GM19438 (cell line): ENCODE results near the gene VAV2.

Experiments used
- ATAC-seq: cut with Tn5 transposase; IDR thresholded peaks from one replicate; pipeline ENCODE4 v1.9.1; 2021; ENCODE audit warnings: low read depth; ENCODE audit not compliant: unreplicated experiment

The VAV2 gene

GRCh38 chr9:134028076-134028475, 36.0 kb upstream of the VAV2 start:
- no peak for ATAC-seq

DNA sequence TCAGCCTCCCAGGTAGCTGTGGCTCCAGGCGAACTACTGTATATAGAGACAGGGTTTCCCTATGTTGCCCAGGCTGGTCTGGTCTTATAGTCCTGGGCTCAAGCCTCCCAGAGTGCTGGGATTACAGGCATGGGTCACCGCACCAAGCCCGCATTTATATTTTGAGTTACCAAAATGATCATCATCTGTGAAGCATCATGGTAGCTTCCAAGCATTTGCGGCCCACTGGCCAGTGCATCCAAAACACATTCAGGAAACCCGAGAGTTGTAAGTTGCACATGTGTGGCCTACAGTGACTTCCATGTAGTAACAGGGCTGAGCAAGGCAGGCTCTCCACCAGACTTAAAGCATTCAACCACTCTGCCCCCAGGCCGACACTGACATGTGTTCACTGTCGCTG, 35.4 kb upstream of the VAV2 start:
- no peak for ATAC-seq

DNA sequence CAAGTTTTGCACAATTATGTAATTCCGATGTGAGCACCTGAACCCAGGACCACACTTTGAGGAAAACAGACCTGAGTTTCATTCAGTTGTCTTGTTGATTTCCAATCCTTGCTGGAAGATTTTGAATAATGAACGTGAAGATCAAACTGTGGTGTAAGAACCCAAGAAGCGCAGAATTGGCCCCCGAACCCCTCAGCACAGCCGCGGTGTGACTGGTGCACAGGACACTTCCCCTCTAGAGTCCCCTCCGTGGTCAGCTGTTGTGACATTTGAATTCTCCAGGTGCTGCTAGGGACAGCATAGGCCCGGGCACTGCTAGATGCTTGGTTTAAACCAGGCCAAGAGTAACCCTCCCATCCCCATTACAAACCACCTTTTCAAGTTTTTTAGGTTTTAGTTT, 34.9 kb upstream of the VAV2 start:
- ATAC-seq, result no peak

GRCh38 chr9:134026581-134026980, 34.5 kb upstream of the VAV2 start:
- no peak for ATAC-seq

- peak; percentile 56 for ATAC-seq
Observed at GRCh38 chr9:134025606-134026541, 33.8 kb upstream of the VAV2 start.

DNA sequence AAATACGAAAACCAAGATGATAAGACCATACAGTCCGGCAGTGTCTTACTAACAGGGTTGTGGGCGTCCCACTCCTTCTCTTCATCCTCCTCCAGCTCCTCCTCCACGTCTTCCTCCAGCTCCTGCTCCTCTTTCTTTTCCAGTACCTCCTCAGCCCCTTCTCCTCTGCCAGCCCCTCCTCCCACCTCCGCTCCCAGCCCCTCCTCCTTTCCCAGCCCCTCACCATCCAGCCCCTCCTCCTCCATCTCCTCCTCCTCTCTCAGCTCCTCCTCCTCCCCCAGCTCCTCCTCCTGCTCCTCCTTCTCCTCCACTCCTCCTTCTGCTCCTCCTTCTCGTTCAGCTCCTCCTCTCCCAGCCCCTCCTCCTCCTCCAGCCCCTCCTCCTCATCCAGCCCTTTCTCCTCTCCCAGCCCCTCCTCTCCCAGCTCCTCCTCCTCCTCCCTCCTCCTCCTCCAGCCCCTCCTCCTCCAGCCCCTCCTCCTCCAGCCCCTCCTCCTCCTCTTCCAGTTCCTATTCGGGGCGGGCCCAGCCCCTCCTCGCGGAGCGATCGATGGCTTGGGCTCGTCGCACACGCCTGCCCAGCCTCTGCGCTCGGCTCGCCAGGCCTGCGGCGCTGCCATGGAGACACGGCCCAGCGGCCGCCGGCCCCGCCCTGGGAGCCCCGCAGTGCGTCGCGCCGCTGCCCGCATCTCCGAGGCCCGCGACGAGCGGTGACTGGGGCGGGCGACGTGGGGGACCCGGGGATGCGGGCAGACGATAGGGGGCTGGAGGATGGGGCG, 32.9 kb upstream of the VAV2 start, which contains the start of gene BRD3OS:
TSS of gene BRD3OS (plus strand) at position 654 of the 778 bp plus-strand sequence. CDS start 1,267 bp downstream, outside the sequence.
- peak; percentile 82 for ATAC-seq

- ATAC-seq, result no peak
Observed at GRCh38 chr9:134024214-134024792, 32.2 kb upstream of the VAV2 start.

GRCh38 chr9:134014946-134015345, 22.8 kb upstream of the VAV2 start:
- no peak for ATAC-seq

DNA sequence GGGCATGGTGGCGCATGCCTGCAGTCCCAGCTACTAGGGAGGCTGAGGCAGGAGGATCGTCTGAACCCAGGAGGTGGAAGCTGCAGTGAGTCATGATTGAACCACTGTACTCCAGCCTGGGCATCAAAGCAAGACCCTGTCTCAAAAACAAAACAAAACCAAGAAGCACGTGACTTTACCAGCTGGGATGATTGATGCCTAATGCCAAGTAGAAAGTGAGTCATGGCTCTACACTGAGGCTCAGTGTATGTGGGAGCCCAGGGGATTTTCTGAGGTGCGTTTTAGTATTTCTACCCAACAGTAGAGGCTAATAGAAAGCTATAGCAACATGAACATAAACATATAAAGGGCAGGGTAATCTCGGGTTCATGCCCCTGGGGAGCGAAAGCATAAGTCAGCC, 19.3 kb upstream of the VAV2 start:
- ATAC-seq, result no peak

DNA sequence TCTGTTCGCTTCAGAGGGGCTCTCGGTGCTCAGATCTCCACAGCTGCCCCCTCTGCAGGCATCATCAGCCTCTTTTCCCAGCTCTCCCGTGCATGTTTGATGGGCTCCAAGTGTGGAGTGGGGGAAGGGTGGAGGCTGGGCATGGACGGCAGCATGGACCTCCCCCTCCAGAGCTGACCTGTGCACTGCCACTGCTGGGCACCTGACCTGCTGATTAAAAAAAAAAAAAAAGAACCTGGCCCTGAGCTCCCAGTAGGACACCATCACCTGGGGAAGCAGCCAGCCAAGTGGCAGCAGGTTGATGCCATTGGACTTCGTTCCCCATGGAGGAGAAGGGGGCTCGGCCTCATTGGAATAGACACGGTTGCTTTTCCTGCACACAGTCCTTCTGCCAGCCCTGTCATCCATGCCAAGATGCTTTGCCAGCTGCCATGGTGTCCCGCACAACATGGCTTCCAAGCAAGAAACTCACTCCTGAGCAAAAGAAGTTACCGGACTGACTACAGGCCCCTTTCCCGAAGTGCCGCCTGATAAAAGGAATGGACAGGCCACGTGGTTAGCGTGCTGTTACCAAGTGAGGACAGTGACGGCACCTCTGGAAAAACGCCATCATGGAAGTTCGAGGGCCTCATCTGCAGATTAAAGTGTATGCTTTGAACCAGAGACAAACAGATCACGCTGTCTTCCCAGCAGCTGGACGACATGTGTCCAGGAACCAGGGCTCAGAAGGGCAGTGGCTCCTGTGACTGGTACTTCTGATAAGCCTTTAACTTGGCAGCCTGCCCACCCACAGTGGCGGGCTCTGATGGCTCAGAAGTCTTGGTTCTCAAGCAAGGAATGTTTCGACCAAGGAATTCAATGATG, 18.4 kb upstream of the VAV2 start:
- no peak for ATAC-seq

GRCh38 chr9:134007571-134007970, 15.4 kb upstream of the VAV2 start:
- no peak for ATAC-seq

- no peak for ATAC-seq
Observed at GRCh38 chr9:134007150-134007549, 15.0 kb upstream of the VAV2 start.

- no peak for ATAC-seq
Observed at GRCh38 chr9:134005381-134005780, 13.3 kb upstream of the VAV2 start.

DNA sequence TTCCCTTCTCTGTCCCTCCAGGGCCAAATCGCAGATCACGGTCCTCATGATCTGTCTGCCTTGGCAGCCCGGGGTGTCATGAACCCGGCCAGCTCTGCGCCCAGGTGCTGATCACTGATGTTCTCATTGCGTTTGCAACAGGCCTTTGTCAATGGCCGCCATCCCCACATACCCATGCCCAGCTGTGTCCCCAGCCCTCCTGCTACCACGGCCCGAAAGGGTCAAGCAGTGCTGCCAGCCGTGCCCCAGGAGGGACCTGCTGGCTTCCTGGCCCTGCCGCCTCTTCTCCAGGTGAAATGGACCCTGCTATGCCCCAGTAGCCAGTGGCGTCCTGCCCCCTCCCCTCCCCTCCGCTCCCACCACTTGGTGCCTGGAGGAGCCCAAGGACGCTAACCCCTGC, 12.8 kb upstream of the VAV2 start:
- no peak for ATAC-seq

- no peak for ATAC-seq
Observed at GRCh38 chr9:134004131-134004873, 12.2 kb upstream of the VAV2 start.

DNA sequence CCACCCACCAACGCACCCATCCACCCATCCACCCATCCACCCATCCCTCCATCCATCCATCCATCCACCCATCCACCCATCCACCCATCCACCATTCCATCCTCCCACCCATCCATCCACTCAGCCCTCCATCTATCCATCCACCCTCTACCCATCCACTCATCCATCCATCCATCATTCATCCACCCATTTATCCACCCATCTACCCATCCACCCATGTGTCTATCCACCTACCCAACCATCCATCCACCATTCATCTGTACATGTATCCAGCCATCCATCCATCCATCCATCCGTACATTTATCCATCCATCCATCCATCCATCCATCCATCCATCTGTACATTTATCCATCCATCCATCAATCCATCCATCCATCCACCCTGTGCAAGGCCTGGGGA, 11.1 kb upstream of the VAV2 start:
- ATAC-seq, result no peak

DNA sequence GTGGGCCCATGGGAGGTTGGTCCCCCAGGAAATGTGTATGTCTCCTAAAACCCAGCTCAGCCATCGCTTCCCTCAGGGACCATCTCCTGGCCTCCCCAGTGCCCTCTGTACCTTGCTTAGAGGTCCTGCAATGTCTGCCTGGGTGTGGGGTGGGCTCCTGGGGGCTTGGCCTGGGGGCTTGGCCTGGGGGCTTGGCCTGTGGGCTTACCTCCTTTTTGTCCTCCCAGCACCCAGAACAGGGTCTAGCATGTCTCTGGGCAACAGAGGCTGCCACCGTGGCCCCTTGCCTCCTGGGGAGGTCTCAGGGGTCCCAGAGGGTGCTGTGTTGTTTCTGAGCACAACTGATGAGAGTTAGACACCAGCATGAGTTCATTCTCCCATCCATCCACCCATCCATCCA, 10.7 kb upstream of the VAV2 start:
- no peak for ATAC-seq

DNA sequence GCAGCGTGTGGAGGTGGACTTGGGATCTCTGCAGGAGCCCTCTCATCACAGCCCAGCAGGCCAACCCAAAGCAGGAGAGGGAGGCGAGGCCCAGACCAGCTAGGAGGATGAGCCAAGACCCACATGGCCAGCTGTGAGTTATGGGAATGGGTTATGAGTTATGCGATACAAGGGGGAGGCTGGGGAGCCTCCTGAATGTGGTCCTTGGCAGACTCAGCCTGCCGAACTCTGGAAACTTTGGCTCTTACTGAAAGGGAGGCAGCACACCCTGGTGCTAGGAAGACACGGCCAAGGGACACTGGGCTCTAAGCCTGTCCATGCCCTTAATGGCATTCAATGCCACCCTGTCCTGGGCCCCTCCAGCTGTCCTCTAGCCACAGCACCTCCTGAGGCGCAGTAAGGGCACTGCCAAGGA, 7.7 kb upstream of the VAV2 start:
- no peak for ATAC-seq

DNA sequence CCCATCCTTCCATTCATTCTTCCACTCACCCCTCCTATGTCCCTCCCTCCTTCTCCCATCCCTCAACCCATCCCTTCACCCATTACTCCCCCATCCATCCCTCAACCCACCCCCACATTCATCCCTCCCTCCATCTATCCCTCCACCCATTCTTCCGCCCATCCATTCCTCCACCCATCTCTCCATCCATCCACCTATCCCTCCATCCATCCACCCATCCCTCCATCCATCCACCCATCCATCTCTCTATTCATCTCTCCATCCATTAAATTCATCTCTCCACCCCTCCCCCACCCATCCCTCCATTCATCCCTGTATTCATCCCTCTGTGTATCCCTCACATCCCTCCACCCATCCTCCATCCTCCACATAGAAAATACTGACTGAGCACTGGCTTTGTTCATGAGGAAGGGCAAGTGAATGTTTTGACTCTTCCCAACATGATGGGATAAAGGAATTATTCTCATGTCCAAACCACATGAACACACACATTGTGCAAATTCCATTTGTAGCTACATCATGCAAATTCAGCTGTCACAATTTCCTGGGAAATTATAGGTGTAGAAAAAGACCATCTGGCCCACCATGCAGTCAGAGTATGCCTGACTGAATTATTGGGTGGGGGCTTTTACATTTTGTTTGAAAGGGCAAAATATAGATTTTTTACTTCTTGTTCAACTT, 6.9 kb upstream of the VAV2 start:
- ATAC-seq, result no peak
